K562 (cell line): ENCODE measurements around the gene UBXN4.

Experiments used
- EP300 ChIP-seq: IDR thresholded peaks from 2 replicates; pipeline ENCODE4 v1.6.1; 2012; ENCODE audit warnings: low read length, improper control_type of control experiment
- NUFIP1 ChIP-seq: fragments of 450-650 bp; IDR thresholded peaks from 2 replicates; pipeline ENCODE4 v1.6.1; 2018; ENCODE audit not compliant: partially characterized antibody
- SRF ChIP-seq, 2 experiments: fragments of 250-450, 450-650 bp in 1 of 2; sonication (Bioruptor Pico) in 1 of 2; sonication (generic) in 1 of 2; formaldehyde crosslinking; IDR thresholded peaks; 2 replicates each; pipeline versions ENCODE4 v1.5.0 to v1.5.1; 2020 to 2022; ENCODE audit warnings: mild to moderate bottlenecking in 1 of 2, missing genetic modification reagents in 1 of 2
- TF ChIP-seq, protein P1 (sequence below): fragments of 450-650 bp; IDR thresholded peaks from 2 replicates; pipeline ENCODE4 v1.6.1; 2018; ENCODE audit warnings: mild to moderate bottlenecking, low read depth; ENCODE audit not compliant: partially characterized antibody
- TF ChIP-seq, protein P2 (sequence below): fragments of 250-450 bp; sonication (Bioruptor Pico); IDR thresholded peaks from 2 replicates; pipeline ENCODE4 v1.8.0; 2022; ENCODE audit warnings: inconsistent platforms
- TF ChIP-seq, protein P3 (sequence below), 3 experiments: IDR thresholded peaks in 2 of 3; conservative IDR thresholded peaks in 1 of 3; 2 replicates each; pipeline ENCODE4 v1.5.1; 2011 to 2012; ENCODE audit warnings: low read length in 3 of 3, mild to moderate bottlenecking in 3 of 3, control low read depth in 2 of 3, improper control_type of control experiment in 1 of 3, inconsistent platforms in 1 of 3, low read depth in 1 of 3, mixed read lengths in 1 of 3, moderate library complexity in 1 of 3; ENCODE audit not compliant: insufficient read depth in 2 of 3

DNA sequence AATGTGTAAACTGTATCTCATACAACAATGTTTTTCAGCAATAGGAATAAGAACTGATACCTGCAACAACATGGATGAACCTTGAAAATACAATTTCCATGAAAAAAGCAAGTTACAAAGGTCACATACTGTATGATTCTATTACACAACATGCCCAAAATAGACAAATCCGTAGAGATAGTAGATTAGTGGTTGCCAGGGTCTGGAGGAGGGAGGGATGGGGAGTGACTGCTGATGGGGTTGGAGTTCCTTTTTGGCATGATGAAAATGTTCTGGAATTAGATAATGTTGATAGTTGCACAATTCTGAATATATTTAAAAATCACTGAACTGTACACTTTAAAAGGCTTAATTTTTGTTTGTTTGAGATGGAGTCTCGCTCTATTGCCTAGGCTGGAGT lies 33.8 kb downstream of the UBXN4 start:
- TF ChIP-seq, protein P1, sequence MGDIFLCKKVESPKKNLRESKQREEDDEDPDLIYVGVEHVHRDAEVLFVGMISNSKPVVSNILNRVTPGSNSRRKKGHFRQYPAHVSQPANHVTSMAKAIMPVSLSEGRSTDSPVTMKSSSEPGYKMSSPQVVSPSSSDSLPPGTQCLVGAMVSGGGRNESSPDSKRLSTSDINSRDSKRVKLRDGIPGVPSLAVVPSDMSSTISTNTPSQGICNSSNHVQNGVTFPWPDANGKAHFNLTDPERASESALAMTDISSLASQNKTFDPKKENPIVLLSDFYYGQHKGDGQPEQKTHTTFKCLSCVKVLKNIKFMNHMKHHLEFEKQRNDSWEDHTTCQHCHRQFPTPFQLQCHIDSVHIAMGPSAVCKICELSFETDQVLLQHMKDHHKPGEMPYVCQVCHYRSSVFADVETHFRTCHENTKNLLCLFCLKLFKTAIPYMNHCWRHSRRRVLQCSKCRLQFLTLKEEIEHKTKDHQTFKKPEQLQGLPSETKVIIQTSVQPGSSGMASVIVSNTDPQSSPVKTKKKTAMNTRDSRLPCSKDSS = no peak
- TF ChIP-seq, protein P2, sequence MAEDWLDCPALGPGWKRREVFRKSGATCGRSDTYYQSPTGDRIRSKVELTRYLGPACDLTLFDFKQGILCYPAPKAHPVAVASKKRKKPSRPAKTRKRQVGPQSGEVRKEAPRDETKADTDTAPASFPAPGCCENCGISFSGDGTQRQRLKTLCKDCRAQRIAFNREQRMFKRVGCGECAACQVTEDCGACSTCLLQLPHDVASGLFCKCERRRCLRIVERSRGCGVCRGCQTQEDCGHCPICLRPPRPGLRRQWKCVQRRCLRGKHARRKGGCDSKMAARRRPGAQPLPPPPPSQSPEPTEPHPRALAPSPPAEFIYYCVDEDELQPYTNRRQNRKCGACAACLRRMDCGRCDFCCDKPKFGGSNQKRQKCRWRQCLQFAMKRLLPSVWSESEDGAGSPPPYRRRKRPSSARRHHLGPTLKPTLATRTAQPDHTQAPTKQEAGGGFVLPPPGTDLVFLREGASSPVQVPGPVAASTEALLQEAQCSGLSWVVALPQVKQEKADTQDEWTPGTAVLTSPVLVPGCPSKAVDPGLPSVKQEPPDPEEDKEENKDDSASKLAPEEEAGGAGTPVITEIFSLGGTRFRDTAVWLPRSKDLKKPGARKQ (CRISPR knock-in tag) = no peak
- TF ChIP-seq EP300 (no peak), SRF (CRISPR knock-in tag; IDR thresholded peaks at IDR 0.05) (no peak), NUFIP1 (no peak)
- TF ChIP-seq, protein P3, sequence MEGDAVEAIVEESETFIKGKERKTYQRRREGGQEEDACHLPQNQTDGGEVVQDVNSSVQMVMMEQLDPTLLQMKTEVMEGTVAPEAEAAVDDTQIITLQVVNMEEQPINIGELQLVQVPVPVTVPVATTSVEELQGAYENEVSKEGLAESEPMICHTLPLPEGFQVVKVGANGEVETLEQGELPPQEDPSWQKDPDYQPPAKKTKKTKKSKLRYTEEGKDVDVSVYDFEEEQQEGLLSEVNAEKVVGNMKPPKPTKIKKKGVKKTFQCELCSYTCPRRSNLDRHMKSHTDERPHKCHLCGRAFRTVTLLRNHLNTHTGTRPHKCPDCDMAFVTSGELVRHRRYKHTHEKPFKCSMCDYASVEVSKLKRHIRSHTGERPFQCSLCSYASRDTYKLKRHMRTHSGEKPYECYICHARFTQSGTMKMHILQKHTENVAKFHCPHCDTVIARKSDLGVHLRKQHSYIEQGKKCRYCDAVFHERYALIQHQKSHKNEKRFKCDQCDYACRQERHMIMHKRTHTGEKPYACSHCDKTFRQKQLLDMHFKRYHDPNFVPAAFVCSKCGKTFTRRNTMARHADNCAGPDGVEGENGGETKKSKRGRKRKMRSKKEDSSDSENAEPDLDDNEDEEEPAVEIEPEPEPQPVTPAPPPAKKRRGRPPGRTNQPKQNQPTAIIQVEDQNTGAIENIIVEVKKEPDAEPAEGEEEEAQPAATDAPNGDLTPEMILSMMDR (IDR thresholded peaks at IDR 0.05 in 2 of 3, conservative IDR thresholded peaks at IDR 0.05 in 1 of 3; ENCODE audit: insufficient read depth in 2 of 3, low read depth in 1 of 3, low read length in 3 of 3) = no peak
